HG03378 (cell line): Measurements from ENCODE around the gene CNKSR1.
"Not testable (repeated sequence)": the region's sequence is repeated elsewhere in the genome, so short reads cannot be mapped to it uniquely, and the experiment has no call there.

Source experiments
- ATAC-seq: cut with Tn5 transposase; IDR thresholded peaks from one replicate; pipeline ENCODE4 v1.9.1; 2021; ENCODE audit warnings: mild to moderate bottlenecking, moderate library complexity; ENCODE audit not compliant: unreplicated experiment

The CNKSR1 gene

GRCh38 chr1:26224606-26225005 is 47.3 kb downstream of the CNKSR1 start:
- no peak for ATAC-seq

GRCh38 chr1:26225033-26225831 is 47.9 kb downstream of the CNKSR1 start:
- ATAC-seq, result no peak

GRCh38 chr1:26230682-26231081 is 53.4 kb downstream of the CNKSR1 start:
- ATAC-seq, result not testable (repeated sequence)

GRCh38 chr1:26233903-26234643 is 56.8 kb downstream of the CNKSR1 start, which contains the start of gene CEP85:
CEP85 (plus strand) TSS chr1:26234200; CDS start chr1:26239784, 5,584 bp downstream.
- peak; percentile 80 for ATAC-seq

GRCh38 chr1:26234644-26235370 is 57.5 kb downstream of the CNKSR1 start:
- peak; percentile 1 for ATAC-seq

GRCh38 chr1:26237230-26237966 is 60.1 kb downstream of the CNKSR1 start:
- no peak for ATAC-seq
